22Rv1 (cell line): ENCODE results near the gene ZCWPW1.

ENCODE experiments used
- CTCF ChIP-seq: fragments of 450-650 bp; IDR thresholded peaks from 2 replicates; pipeline ENCODE4 v1.5.1; 2017; ENCODE audit warnings: mild to moderate bottlenecking
- ZFX ChIP-seq: fragments of 450-650 bp; IDR thresholded peaks from 2 replicates; pipeline ENCODE4 v1.6.1; 2017; ENCODE audit warnings: antibody characterized with exemption, borderline replicate concordance

GRCh38 chr7:100471021-100471420 is 42.5 kb upstream of the ZCWPW1 start:
- TF ChIP-seq CTCF, result no peak
- TF ChIP-seq ZFX, result no peak
